AG09319 (cell line): ENCODE data around the gene PCGF5.
"Not testable (repeated sequence)": the region's sequence is repeated elsewhere in the genome, so short reads cannot be mapped to it uniquely, and the experiment has no call there.

Experiments used
- DNase-seq: peaks from one replicate; pipeline ENCODE4 v3.0.0-alpha.2; 2010; ENCODE audit warnings: low read depth; ENCODE audit errors: extremely low read depth
- CTCF ChIP-seq: IDR thresholded peaks from 2 replicates; pipeline ENCODE4 v1.5.1; 2011; ENCODE audit warnings: low read depth, mild to moderate bottlenecking, inconsistent platforms, low read length, moderate library complexity

Gene PCGF5

GRCh38 chr10:91220194-91220953 is at the start of gene PCGF5:
Gene PCGF5 (plus strand): TSS chr10:91220663. CDS start chr10:91222872, 2,209 bp downstream.
- DNase-seq, result peak; percentile 75
- TF ChIP-seq CTCF, result no peak; the same call in 1 of the 2 replicates

GRCh38 chr10:91171485-91171884 is 49.0 kb upstream of the PCGF5 start:
- no peak for TF ChIP-seq CTCF
- DNase-seq, result no peak

- no peak for TF ChIP-seq CTCF
- DNase-seq, result no peak
Measured at GRCh38 chr10:91172348-91172747, 48.1 kb upstream of the PCGF5 start.

GRCh38 chr10:91185239-91185875 is 35.1 kb upstream of the PCGF5 start:
- no peak for DNase-seq

GRCh38 chr10:91187156-91187555 is 33.3 kb upstream of the PCGF5 start:
- DNase-seq, result no peak
- no peak for TF ChIP-seq CTCF

More at GRCh38 chr10:91185239-91185875, 35.1 kb upstream of the PCGF5 start:
- TF ChIP-seq CTCF, result no peak

GRCh38 chr10:91188010-91188409 is 32.5 kb upstream of the PCGF5 start:
- DNase-seq, result not testable (repeated sequence)

- no peak for DNase-seq
- TF ChIP-seq CTCF, result no peak
Measured at GRCh38 chr10:91188889-91189288, 31.6 kb upstream of the PCGF5 start.
